HG03469 (cell line): ENCODE results near the gene NKX1-2.

Experiments used
- ATAC-seq: cut with Tn5 transposase; IDR thresholded peaks from one replicate; pipeline ENCODE4 v1.9.1; 2021; ENCODE audit warnings: mild to moderate bottlenecking, moderate library complexity, moderate number of reproducible peaks; ENCODE audit not compliant: unreplicated experiment

The NKX1-2 gene

DNA sequence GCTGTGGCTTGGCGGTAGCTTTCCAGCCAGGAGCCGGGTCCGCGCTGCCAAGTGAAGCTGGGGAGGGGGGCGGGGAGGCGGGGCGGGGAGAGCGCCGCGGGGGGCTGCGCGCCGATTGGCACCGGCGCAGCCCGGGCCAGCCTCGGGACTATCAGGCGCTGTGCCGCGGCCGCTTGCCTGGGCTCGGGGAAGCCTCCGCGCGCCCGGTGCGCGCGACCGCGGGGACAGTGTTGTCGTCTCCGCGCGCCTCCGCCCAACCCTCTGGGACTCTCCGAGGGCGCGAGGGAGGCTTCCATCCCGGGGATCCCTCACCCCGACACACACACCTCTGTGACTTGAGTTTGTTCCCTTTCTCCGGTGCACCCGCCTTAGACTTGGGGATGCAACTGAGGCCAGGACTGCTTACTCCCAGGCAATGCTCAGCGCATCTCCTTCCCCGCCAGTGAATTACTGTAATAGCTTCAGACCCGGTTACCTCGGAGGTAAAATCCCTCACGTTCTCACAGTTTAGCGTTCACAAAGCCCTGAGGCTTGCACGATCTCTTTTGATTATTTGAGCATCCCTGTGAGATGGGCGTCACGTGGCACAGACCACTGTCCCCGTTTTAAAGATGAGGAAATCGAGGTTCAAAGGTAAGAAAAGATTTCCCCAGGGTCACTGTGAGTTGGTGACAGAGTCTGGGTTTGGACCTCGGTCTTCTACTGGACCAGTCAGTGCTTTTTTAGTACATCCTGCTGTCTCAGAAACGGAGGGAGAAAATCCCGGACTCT is at the start of gene NKX1-2:
NKX1-2 (minus strand) TSS at position 24 of the 771 bp plus-strand sequence. CDS start 92 bp downstream, outside the sequence.
- no peak for ATAC-seq

DNA sequence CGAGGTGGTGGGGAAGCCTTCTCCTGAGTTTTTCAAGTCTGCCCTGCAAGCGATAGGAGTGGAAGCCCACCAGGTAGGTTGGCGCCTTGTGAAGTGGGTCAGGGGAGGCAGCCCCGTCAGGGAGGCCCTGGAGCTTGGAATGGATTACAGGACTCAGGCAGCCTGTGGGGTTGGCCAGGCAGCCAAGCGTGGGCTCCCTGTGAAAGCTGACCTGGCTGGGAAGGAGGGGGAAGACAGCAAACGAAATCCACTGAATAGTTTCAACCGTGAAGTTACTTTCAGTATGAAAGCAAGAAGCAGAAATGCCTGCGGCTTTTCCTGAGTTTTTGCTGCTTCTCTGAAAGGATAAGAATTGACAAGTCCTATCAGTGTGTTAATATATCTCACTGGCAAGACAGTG is 48.2 kb upstream of the NKX1-2 start:
- no peak for ATAC-seq

DNA sequence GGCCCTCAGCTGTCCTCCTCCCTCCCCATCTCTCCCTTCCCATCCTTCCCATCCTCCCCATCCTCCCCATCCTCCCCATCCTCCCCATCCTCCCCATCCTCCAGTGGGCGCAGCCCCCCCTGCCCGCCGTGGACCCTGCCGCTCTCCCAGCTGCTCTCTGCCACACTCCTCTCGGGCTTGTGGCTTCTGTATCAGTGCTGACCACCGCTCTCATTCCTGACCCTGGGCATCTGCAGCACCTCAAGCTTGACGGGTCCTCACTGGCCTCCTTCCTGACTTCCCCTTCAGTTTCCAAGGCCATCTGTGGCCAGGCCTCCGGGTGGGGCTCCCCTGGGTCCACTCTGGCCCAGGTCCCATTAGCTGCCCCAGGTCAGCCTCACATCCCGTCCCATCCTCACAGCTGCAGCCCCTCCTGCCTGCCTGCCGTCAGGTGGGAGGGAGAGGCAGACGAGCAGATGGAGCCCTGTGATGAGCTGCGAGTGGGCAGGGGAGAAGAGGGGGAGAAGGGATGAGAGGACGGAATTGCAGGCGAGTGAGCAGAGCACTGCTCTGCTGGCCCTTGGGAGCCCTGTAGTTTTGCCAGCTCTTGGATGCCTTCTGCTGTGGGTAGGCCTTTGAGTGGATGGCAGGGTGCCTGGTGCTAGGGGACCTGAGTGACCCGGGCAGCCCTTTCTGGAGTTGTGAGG is 47.5 kb upstream of the NKX1-2 start:
- no peak for ATAC-seq

DNA sequence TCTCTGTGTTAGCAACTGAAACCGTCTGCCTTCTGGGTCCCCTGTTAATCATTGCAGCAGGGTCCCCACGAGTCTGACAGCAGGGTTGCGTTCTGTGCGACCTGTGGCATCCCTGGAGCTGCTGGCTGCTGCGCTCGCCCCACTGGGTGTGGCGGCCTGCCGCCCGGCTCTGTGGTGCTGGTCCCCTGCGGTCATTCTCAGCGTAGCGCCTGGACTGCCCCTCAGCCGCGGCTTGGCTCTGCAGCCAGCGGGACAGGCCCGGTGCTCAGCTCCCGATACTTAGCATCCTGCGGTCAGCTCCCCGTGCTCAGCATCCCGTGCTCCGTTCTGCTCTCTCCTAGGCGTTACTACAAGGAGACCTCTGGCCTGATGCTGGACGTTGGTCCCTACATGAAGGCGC is 46.8 kb upstream of the NKX1-2 start:
- ATAC-seq = no peak

DNA sequence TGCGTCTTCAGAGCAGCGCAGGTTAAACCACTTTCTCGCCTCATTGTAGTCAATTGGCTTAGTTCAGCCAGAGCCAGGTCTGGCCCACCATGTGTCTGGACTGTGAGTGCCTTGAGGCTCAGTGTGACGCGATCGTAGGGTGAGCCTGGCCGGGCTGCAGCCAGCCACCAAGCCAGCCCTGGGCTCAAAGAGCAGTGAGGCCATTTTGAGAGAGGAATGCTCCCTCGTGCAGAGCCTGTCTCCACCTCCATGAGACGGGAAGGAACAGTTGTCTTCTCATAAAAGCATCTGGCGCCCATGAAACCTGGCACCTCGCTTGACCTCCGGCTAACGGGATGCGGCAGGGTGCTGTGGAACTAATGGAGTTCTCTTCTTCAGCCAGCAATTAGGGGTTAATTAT is 46.3 kb upstream of the NKX1-2 start:
- ATAC-seq = no peak

DNA sequence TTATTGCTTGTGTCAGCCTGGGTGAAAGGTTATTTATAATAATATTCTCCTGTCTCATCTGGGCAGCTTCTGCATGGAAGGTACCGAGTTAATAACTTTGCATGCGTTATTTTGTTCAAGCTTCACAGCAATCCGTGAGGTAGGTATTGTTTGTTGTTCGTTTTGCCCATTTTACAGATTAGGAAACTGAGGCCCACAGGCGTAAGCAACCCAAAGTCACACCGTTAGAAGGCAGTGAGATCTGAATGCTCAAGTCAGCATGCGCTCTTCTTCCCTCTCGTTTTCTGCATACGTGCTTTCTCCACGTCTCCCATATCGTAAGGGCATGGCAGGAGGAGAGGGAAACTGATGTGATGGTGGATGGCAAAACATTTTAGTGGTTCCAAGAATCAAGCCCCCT is 45.9 kb upstream of the NKX1-2 start:
- ATAC-seq = no peak

DNA sequence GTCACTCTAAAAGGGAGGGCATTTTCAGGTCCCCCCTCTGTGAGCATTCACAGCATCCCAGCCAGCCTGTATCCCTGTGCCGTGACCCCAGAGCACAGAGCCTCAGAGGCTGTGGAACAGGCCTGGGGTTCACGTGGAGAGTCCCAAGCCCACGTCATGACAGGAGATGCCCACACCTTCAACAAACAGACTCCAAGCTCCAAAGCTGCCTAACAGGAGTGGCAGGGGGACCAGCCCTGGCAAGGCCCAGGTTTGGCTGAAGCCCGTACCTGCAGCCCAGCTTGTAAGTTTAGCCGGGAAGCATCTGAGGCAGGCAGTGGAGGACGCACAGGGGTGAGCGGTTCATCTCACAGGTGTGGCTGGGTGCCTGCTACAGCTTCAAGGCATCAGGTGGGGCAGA is 45.3 kb upstream of the NKX1-2 start:
- ATAC-seq = no peak

DNA sequence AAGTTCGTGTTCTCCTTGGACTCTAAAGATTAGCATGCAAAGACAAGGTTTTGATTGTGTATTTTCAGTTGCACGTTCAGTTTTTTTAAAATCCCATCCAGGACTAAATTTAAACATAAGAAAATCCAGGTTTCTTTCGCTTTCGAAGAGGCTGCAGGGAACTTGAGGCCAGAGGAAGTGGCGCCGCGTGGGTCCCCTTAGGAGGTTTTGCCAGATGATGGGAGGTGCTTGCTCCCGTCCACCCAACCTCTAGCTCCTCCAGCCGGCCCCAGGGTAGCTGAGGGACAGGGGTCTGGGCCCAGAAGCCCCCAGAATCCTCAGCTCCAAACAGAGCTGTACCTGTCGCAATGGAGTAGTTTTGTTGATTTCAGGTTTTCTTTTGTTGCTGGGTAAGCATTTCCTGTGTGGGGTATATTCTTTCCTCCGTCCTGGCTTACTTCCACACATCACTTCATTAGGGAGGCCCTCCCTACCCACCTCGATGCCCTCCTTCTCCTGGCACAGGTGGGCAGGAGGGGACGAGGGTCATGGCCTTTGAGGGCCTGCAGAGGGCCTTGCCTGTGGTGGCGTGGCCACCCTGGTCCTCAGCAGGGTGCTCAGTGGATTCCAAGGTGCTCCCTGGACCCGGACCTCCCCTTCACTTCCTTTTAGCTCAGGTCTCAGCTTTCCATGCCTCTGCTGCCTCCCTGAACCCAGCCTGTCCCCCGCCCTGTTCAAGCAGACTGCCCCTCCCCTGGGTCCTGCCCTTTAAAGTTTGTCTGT is 44.4 kb upstream of the NKX1-2 start:
- no peak for ATAC-seq

DNA sequence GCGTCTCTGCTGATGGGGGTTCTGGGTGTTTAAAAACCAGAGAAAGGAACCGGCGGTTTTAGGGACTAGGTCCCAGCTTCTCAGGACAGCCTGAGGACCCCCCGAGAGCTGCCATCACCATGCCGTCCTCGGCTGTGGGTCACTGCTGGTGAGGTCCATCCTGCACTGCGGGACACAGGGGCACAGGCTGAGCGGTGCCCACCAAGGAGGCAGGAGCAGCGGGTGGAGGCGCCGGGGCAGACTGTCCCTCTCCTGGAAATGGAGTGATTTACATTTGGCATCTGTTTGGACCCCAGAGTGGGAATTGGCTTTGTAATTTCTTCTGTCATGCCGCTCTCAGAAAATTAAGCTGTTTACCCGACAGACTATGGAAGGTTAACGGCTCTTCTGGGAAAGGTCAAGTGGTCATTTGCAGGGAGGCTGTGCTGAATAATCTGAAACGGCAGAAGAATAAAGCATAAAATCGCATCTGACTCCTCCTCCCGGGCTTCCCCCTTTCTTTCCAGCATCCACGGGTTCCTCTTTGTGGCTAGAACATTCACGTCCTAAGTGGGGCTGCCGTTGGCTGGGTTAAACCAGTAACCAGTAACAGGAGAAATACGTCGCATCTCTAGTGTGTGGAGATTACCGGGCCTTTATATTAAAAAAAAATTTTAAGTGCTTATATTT is 43.5 kb upstream of the NKX1-2 start:
- ATAC-seq = no peak

DNA sequence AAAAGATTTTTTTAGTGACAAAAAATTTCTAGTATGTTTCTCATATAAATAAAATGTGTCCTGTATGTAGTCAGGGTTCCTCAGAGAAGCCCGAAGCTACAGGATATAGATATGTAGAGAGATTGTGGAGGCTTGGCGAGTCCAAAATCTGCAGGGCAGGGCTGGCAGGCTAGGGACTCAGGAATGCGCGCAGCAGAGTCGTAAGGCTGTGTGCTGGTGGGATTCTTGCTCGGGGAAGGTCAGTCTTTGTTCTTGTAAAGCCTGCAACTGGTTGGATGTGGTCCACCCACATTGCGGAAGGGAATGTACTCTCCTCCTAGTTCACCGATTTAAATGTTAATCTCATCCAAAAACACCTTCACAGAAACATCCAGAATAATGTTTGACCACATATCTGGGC is 42.4 kb upstream of the NKX1-2 start:
- ATAC-seq = no peak

DNA sequence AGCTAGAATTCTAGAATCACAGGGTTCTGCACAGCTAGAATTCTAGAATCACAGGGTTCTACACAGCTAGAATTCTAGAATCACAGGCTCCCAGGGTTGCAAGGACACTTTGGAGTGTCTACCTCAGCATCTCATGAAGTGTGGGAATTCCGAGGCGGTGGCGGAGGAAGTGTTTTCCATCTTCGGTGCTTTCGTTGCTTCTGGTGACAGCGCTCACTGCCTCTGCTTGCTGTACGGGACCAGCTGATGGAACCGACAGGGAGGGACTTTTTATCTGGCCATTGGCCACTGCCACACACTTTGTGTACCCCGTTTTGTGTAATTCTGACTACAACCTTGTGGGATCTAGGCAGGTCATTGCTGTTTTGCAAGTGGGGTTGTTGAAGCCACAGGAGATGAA is 41.3 kb upstream of the NKX1-2 start:
- no peak for ATAC-seq

DNA sequence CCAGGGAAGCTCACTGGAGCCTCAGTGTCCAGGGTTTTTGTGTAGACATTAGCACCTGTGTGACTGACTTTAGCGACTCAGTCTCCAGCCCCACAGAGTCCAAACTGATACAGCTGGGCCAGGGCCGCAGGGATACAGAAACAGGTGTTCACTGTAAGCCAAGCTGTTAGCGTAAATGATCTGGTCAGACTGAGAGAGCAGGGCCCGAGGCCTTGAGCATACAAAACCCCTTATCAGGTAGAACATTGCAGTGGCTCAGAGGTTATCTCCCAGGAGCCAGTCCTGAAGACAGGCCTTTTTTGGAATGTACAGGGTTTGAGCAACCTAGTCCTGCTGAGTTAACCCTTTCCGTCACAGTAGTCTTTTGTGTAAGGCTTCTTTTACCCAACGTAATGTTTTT is 36.8 kb upstream of the NKX1-2 start:
- ATAC-seq = no peak

DNA sequence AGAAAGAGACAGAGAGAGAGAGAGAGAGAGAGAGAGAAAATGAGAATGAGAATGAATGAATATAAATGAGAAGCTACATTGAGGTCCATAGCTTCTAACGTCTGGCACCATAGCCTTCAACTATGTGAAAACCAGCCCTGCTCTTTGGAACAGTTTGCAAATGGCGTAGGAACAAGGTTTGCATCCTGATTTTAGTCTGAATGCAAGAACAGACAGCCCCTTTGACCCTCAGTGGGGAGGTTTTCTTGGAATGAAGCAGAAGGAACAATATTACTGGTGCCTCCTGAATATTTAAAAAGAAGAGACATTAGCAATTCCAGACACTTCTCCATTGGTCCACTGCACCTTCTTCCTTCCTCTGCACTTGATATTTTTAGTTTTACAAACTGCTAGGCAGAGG is 34.8 kb upstream of the NKX1-2 start:
- ATAC-seq = no peak

DNA sequence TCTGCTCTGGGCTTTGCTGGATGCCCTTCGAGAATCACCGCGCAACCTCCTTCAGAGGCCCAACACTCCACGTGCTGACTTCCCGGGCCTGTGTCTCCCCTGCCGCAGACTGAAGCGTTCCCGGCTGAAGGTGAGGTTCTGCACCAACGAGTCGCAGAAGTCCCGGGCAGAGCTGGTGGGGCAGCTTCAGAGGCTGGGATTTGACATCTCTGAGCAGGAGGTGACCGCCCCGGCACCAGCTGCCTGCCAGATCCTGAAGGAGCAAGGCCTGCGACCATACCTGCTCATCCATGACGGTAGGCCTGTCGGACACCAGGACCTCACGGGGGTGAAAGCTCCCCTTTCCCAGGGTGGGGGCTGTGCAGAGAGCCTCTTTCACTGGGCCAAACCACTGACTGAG is 34.2 kb upstream of the NKX1-2 start:
- no peak for ATAC-seq

DNA sequence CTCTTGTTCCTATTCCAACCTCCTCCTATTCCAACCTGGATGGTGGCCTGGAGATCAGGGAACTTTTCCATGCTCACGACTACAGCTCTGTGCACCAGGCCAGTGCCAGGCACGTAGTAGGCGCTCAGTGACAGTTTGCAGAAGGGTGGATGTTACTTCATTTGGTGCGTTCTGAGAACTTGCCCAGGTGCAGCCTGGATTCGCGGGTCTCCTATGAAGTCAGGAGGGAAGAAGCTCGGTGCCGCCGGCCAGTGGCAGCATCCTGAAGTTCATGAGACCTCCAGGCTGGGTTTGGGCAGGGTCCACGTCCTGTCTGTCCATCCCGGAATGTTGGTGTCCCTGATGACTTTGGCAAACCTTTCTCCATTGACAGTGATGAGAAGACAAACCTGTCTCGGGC is 33.0 kb upstream of the NKX1-2 start:
- no peak for ATAC-seq

DNA sequence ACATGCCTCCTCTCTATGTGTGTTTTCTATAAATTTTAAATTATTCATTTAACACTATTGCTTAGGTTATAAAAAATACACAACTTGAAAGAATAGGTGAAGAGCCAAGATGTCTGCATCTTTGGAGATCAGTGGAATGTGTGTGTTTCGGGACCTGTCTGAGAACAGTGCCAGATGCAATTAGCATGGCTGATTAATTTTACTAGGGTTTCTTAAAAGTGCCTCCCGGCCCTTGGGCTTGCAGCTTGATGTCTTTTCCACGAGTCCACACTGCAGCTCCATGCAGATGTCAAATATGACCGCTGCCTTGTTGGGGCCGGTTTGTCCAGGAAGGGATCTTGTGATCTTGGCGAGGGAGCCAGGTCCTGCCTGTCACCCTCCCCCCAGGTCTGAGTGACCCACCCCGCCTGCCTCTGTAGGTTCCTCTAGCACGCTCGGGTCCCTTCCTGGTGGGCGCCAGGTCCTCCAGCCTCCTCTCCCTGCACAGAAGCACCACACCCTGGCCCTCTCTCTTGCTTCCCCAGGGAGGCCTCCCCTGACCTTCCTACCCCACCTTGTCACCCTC is 32.5 kb upstream of the NKX1-2 start:
- no peak for ATAC-seq

DNA sequence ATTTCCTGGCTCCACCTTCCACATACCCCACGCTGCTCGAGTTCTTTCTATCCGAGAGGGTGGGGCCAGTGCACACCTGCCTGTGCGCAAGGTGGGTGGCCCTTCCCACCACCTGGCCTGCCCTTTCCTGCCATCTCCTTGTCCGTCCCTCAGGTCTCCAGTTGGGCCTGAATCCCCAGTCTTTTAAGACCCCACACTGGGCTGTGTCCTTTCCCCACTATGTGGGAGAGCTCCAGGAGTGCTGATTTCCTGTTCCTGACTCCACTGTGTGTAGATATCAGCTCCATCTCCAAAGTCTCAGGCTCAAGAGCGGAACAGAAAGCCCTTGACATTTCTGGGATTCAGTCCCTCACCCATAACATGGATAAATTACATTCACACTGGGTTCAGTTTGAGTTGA is 31.9 kb upstream of the NKX1-2 start:
- no peak for ATAC-seq

DNA sequence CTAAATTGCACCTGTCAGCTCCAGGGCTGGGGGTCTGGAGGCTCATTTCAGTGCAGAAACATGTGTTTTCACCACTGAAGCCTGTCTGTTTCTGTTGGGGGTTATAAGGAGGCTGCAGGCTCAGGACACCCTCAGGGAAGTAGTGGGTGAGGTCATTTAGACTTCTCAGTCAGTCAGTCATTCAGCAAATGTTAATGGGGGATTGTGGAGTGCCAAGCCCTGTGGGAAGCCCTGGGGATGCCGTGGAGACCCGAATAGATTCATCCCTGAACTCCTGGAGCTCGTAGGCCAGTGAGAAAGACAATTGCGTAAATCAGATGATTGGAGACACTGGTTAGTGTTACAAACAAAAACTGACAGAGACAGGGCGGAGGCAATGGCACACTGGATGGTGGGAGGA is 31.0 kb upstream of the NKX1-2 start:
- ATAC-seq = no peak

DNA sequence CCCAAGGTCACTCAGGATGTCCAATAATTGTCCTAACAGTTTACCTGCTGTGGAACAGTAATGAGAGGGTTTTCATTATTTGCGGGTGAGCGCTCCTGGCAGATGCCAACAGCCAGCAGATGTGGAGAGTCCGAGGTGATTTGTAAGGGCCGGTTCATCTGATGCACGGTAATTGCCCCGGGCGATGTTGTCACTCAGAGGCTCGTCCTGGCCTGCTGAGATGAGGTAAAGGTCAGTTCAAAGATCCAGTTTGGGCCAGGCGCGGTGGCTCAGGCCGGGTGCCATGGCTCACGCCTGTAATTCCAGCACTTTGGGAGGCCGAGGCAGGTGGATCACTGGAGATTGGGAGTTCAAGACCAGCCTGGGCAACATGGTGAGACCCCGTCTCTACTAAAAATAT is 28.7 kb upstream of the NKX1-2 start:
- no peak for ATAC-seq

DNA sequence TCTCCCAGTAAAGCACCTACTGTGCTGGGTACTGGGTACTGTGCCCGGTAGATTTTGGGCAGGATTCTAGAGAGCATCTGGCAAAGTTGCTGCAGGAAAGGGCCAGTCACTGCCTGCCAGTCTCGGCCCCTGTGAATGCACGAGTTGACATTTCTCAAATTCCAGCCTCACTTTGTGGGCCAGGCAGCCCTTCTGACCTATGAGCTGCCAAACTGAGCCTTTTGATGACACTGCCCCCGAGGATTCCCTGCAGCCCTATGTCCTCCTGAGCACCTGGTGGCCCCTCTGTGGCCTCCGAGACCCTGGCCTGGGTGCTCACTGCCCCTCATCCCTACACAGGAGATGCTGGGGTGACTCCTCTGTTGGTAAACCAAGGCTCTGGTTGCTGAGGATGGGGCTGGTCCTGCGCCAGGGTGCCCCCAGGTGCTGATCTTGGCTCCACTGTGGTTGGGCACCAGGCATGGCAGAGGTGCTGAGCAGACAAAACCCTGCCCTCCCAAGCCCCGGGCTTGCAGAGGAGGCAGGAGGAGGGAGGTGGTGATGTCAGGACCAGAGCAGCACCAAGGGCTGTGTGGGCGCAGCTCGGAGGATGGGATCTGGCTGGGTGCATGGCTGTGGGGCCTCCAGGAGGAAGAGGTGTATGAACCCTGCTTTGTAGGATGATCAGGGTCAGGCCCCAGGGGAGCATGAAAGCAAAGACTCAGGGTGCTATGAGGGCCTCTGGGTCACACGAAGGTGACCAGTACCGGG is 28.0 kb upstream of the NKX1-2 start:
- no peak for ATAC-seq
